HFFc6 (cell line): Measurements from ENCODE around the gene TNFSF13. TPM values are rescaled to one million over a fixed set of nuclear protein-coding genes. Genes with fewer than 3 reads are reported as not detected.
A peak's percentile ranks its signal among the peaks of the same experiment; 100 is the strongest.
"Not testable (repeated sequence)": the region's sequence is repeated elsewhere in the genome, so short reads cannot be mapped to it uniquely, and the experiment has no call there.

Source experiments
- DNase-seq: peaks from one replicate; pipeline ENCODE4 v3.0.0-alpha.2; 2018
- H3K27ac Mint-ChIP-seq: 2 replicates; pipeline ENCODE4 v1.8.0; 2020; ENCODE audit warnings: mild to moderate bottlenecking, mixed read lengths
- H3K27me3 Mint-ChIP-seq: 2 replicates; pipeline ENCODE4 v1.8.0; 2021; ENCODE audit warnings: mild to moderate bottlenecking, moderate library complexity, mixed read lengths; ENCODE audit not compliant: insufficient read depth
- H3K36me3 Mint-ChIP-seq: 2 replicates; pipeline ENCODE4 v1.8.0; 2021; ENCODE audit warnings: low read depth, mixed read lengths
- H3K4me1 Mint-ChIP-seq: 2 replicates; pipeline ENCODE4 v1.8.0; 2020; ENCODE audit warnings: low read depth, mixed read lengths
- H3K4me3 Mint-ChIP-seq: 2 replicates; pipeline ENCODE4 v1.8.0; 2020; ENCODE audit warnings: mild to moderate bottlenecking, moderate library complexity, mixed read lengths
- H3K9me3 Mint-ChIP-seq: 2 replicates; pipeline ENCODE4 v1.8.0; 2020; ENCODE audit warnings: mild to moderate bottlenecking, mixed read lengths
- total RNA-seq, 6 experiments: library from RNA; stranded (reverse); fragmentation: NEBNext Ultra II Directional; extraction: Animal tissue kit (Norgen Biotek cat#: 25700); gene quantifications; 2 replicates in 1 of 6; 3 replicates in 5 of 6; pipeline ENCODE4 v1.2.3, GENCODE V29; 2021
- TF ChIP-seq, protein P1 (sequence below): fragments of 200-600 bp; sonication (generic); IDR thresholded peaks from 2 replicates; pipeline ENCODE4 v1.5.0; 2021; ENCODE audit warnings: antibody characterized with exemption, mild to moderate bottlenecking

The TNFSF13 gene
- total RNA-seq, 6 experiments from 2014 or later = 1.2 to 2.8 (median 1.5) TPM

- Mint-ChIP-seq H3K27me3 (peaks cover 7% of the 10 kb centered on the region), H3K27ac (peak overlapping the region; percentile 92), H3K9me3 (no peaks in the 10 kb centered on the region), H3K36me3 (peaks cover 30% of the 10 kb centered on the region), H3K4me1 (peaks cover 54% of the 10 kb centered on the region), H3K4me3 (no peak overlapping the region; the same call in 1 of the 2 replicates)
- no peak for DNase-seq
- TF ChIP-seq, protein P1, sequence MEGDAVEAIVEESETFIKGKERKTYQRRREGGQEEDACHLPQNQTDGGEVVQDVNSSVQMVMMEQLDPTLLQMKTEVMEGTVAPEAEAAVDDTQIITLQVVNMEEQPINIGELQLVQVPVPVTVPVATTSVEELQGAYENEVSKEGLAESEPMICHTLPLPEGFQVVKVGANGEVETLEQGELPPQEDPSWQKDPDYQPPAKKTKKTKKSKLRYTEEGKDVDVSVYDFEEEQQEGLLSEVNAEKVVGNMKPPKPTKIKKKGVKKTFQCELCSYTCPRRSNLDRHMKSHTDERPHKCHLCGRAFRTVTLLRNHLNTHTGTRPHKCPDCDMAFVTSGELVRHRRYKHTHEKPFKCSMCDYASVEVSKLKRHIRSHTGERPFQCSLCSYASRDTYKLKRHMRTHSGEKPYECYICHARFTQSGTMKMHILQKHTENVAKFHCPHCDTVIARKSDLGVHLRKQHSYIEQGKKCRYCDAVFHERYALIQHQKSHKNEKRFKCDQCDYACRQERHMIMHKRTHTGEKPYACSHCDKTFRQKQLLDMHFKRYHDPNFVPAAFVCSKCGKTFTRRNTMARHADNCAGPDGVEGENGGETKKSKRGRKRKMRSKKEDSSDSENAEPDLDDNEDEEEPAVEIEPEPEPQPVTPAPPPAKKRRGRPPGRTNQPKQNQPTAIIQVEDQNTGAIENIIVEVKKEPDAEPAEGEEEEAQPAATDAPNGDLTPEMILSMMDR = no peak
Measured at GRCh38 chr17:7591596-7591995, 33.0 kb downstream of the TNFSF13 start.

DNA sequence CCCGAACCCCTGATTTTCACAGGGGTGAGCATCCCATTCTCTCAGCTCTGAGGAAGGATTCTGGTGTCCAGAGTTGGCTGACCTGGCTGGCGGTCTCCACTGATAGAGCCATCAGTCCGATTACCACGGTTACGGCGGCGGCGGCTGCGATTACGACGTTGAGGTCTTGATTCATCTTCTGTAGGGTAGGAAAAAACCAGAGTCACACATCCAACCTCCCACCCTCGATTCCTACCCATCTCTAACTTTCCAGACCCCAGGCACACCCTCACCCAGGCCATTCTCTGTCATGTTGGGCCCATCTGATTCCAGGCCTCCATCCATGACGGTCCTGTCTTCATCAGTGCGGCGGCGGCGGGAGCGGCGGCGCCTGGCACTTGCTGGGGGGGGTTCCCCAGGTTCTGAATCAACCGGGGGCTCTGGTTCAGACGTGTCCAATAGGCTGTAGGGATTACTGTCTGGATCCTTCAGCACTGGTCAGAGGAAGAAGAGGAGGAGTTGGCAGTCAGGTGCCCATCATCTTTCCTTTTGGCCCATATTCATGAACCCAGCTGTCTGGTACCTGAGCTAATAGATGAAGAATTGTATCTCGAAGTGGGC, 34.0 kb downstream of the TNFSF13 start:
- H3K4me3 Mint-ChIP-seq = no peak overlapping the region
- TF ChIP-seq, protein P1 = no peak
- H3K9me3 Mint-ChIP-seq = no peaks in the 10 kb centered on the region
- DNase-seq = no peak
- H3K27ac Mint-ChIP-seq = peak overlapping the region; percentile 92
- H3K4me1 Mint-ChIP-seq = peaks cover 45% of the 10 kb centered on the region
- H3K27me3 Mint-ChIP-seq = peaks cover 5% of the 10 kb centered on the region
- H3K36me3 Mint-ChIP-seq = peaks cover 27% of the 10 kb centered on the region

GRCh38 chr17:7593296-7593695, 34.7 kb downstream of the TNFSF13 start:
- TF ChIP-seq, protein P1 = no peak
- peaks cover 37% of the 10 kb centered on the region for H3K4me1 Mint-ChIP-seq
- no peak overlapping the region for H3K4me3 Mint-ChIP-seq
- DNase-seq = no peak
- H3K27ac Mint-ChIP-seq = peak overlapping the region; percentile 44
- no peaks in the 10 kb centered on the region for H3K9me3 Mint-ChIP-seq
- peaks cover 2% of the 10 kb centered on the region; the same call in 1 of the 2 replicates for H3K27me3 Mint-ChIP-seq
- H3K36me3 Mint-ChIP-seq = peaks cover 28% of the 10 kb centered on the region

DNA sequence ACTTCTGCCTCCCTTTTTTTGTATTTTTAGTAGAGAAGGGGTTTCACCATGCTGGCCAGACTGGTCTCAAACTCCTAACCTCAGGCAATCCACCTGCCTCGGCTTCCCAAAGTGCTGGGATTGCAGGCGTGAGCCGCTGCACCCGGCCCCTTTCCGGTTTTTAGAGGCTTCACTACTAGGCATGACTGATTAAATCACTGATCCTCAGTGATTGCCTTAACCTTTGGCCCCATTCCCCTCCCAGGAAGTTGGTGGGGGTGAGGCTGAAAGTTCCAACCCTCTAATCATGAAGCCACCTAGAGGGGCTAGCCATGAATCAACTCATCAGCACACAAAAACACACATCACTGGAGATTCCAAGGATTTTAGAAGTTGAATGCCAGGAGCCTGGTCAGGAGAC, 39.0 kb downstream of the TNFSF13 start:
- peaks cover 14% of the 10 kb centered on the region for H3K4me1 Mint-ChIP-seq
- H3K36me3 Mint-ChIP-seq = peaks cover 30% of the 10 kb centered on the region
- not testable (repeated sequence) for H3K9me3 Mint-ChIP-seq, DNase-seq, H3K27ac Mint-ChIP-seq, H3K4me3 Mint-ChIP-seq, H3K27me3 Mint-ChIP-seq

GRCh38 chr17:7606280-7606679, 47.7 kb downstream of the TNFSF13 start:
- Mint-ChIP-seq H3K4me1 (peaks cover 16% of the 10 kb centered on the region), H3K27me3 (peaks cover 2% of the 10 kb centered on the region; the same call in 1 of the 2 replicates), H3K36me3 (peaks cover 38% of the 10 kb centered on the region), H3K4me3 (no peak overlapping the region), H3K27ac (no peak overlapping the region), H3K9me3 (no peaks in the 10 kb centered on the region)
- no peak for DNase-seq
- TF ChIP-seq, protein P1 = no peak

- peaks cover 4% of the 10 kb centered on the region; the same call in 1 of the 2 replicates for H3K27me3 Mint-ChIP-seq
- H3K36me3 Mint-ChIP-seq = peaks cover 40% of the 10 kb centered on the region
- peaks cover 41% of the 10 kb centered on the region for H3K4me1 Mint-ChIP-seq
- no peaks in the 10 kb centered on the region for H3K9me3 Mint-ChIP-seq
- no peak overlapping the region for H3K4me3 Mint-ChIP-seq
- peak overlapping the region; percentile 65; the same call in 1 of the 2 replicates for H3K27ac Mint-ChIP-seq
- no peak for DNase-seq
- TF ChIP-seq, protein P1 = no peak
Measured at GRCh38 chr17:7610641-7611040, 52.1 kb downstream of the TNFSF13 start.

Other genes with a start within 250 kb of the TNFSF13 start
- 10 to 100 TPM; 34.7 to 45.2 (median 40.7) TPM for gene GPS2, start 243.4 kb upstream of the TNFSF13 start, total RNA-seq
- 10 to 100 TPM; 18.7 to 24.6 (median 20.4) TPM for gene NEURL4, start 229.4 kb upstream of the TNFSF13 start, total RNA-seq
- 1 to 10 TPM; 3.2 to 6.4 (median 4.9) TPM for gene ACAP1, start 222.2 kb upstream of the TNFSF13 start, total RNA-seq
- 10 to 100 TPM; 11.2 to 14.5 (median 12.6) TPM for gene KCTD11, start 206.6 kb upstream of the TNFSF13 start, total RNA-seq
- gene TMEM95, start 203.6 kb upstream of the TNFSF13 start, total RNA-seq = not detected
- gene TNK1, start 177.7 kb upstream of the TNFSF13 start, total RNA-seq = under 1 TPM; 0.20 to 0.41 (median 0.26) TPM
- gene PLSCR3, start 164.2 kb upstream of the TNFSF13 start, total RNA-seq = 100 to 1,000 TPM in 1 of 6 experiments, 10 to 100 TPM in 5; 85.6 to 114 (median 98.5) TPM
- gene TMEM256, start 154.7 kb upstream of the TNFSF13 start, total RNA-seq = 10 to 100 TPM; 52.2 to 79.1 (median 72.3) TPM
- gene NLGN2, start 150.9 kb upstream of the TNFSF13 start, total RNA-seq = 10 to 100 TPM; 41.3 to 57.3 (median 46.2) TPM
- not detected for gene SPEM1, start 138.4 kb upstream of the TNFSF13 start, total RNA-seq
- not detected for gene SPEM2, start 133.1 kb upstream of the TNFSF13 start, total RNA-seq
- gene SPEM3, start 129.9 kb upstream of the TNFSF13 start, total RNA-seq = not detected
- 1 to 10 TPM; 2.2 to 2.9 (median 2.8) TPM for gene TMEM102, start 123.3 kb upstream of the TNFSF13 start, total RNA-seq
- gene FGF11, start 119.2 kb upstream of the TNFSF13 start, total RNA-seq = under 1 TPM in 3 of 6 experiments, not detected in 3; 0.10 to 0.31 (median 0.24) TPM
- gene CHRNB1, start 113.7 kb upstream of the TNFSF13 start, total RNA-seq = 1 to 10 TPM; 2.0 to 2.8 (median 2.4) TPM
- 10 to 100 TPM; 62.7 to 75.9 (median 68.6) TPM for gene ZBTB4, start 79.1 kb upstream of the TNFSF13 start, total RNA-seq
- gene SLC35G6, start 77.3 kb upstream of the TNFSF13 start, total RNA-seq = not detected
- 100 to 1,000 TPM; 111 to 127 (median 118) TPM for gene POLR2A, start 74.4 kb upstream of the TNFSF13 start, total RNA-seq
- 10 to 100 TPM; 22.0 to 28.3 (median 25.4) TPM for gene TNFSF12, start 9.7 kb upstream of the TNFSF13 start, total RNA-seq
- 10 to 100 TPM; 53.9 to 70.3 (median 60.3) TPM for gene SENP3, start 3.2 kb downstream of the TNFSF13 start, total RNA-seq
- gene CD68, start 20.9 kb downstream of the TNFSF13 start, total RNA-seq = 10 to 100 TPM; 46.6 to 71.7 (median 68.5) TPM
- 10 to 100 TPM; 59.2 to 91.2 (median 68.6) TPM for gene MPDU1, start 25.1 kb downstream of the TNFSF13 start, total RNA-seq
- gene SOX15, start 31.3 kb downstream of the TNFSF13 start, total RNA-seq = 1 to 10 TPM in 1 of 6 experiments, under 1 TPM in 5; 0.62 to 1.0 (median 0.81) TPM
- gene FXR2, start 56.1 kb downstream of the TNFSF13 start, total RNA-seq = 10 to 100 TPM; 49.3 to 62.3 (median 51.5) TPM
- gene SAT2, start 69.1 kb downstream of the TNFSF13 start, total RNA-seq = 10 to 100 TPM; 39.2 to 55.0 (median 43.5) TPM
- gene SHBG, start 71.4 kb downstream of the TNFSF13 start, total RNA-seq = 1 to 10 TPM in 1 of 6 experiments, under 1 TPM in 5; 0.36 to 1.2 (median 0.79) TPM
- gene ATP1B2, start 92.2 kb downstream of the TNFSF13 start, total RNA-seq = not detected
- gene TP53, start 128.7 kb downstream of the TNFSF13 start, total RNA-seq = 10 to 100 TPM; 68.1 to 84.3 (median 75.4) TPM
- gene WRAP53, start 129.7 kb downstream of the TNFSF13 start, total RNA-seq = 10 to 100 TPM in 5 of 6 experiments, 1 to 10 TPM in 1; 8.6 to 18.2 (median 15.2) TPM
- under 1 TPM; 0.12 to 0.34 (median 0.24) TPM for gene EFNB3, start 146.5 kb downstream of the TNFSF13 start, total RNA-seq
- not detected for gene DNAH2, start 159.0 kb downstream of the TNFSF13 start, total RNA-seq